Endothelial cell (in vitro differentiated cells): ENCODE results near the gene RENBP. TPM values are rescaled to one million over a fixed set of nuclear protein-coding genes. Genes with fewer than 3 reads are reported as not detected.

Experiments
- DNase-seq: peaks from one replicate; pipeline ENCODE4 v3.0.0; 2021; ENCODE audit warnings: low spot score
- H3K27ac Mint-ChIP-seq: one replicate; pipeline ENCODE4 v1.8.0; 2021; ENCODE audit warnings: mixed read lengths, inconsistent platforms; ENCODE audit not compliant: unreplicated experiment
- H3K27me3 Mint-ChIP-seq: one replicate; pipeline ENCODE4 v1.8.0; 2021; ENCODE audit warnings: mild to moderate bottlenecking, moderate library complexity, mixed read lengths, inconsistent platforms; ENCODE audit not compliant: unreplicated experiment
- H3K36me3 Mint-ChIP-seq: one replicate; pipeline ENCODE4 v1.8.0; 2021; ENCODE audit warnings: mild to moderate bottlenecking, low read depth, mixed read lengths, inconsistent platforms; ENCODE audit not compliant: unreplicated experiment
- H3K4me1 Mint-ChIP-seq: one replicate; pipeline ENCODE4 v1.8.0; 2021; ENCODE audit warnings: mild to moderate bottlenecking, mixed read lengths, inconsistent platforms; ENCODE audit not compliant: unreplicated experiment
- H3K4me3 Mint-ChIP-seq: one replicate; pipeline ENCODE4 v1.8.0; 2021; ENCODE audit warnings: mild to moderate bottlenecking, mixed read lengths, inconsistent platforms; ENCODE audit not compliant: unreplicated experiment
- H3K9me3 Mint-ChIP-seq: one replicate; pipeline ENCODE4 v1.8.0; 2021; ENCODE audit warnings: mixed read lengths, inconsistent platforms; ENCODE audit not compliant: unreplicated experiment
- CTCF ChIP-seq: fragments of 200-600 bp; sonication (generic); IDR thresholded peaks from one replicate; pipeline ENCODE4 v1.5.0; 2021; ENCODE audit warnings: antibody characterized with exemption; ENCODE audit not compliant: unreplicated experiment
- total RNA-seq: library from RNA; stranded (reverse); fragmentation: NEBNext Ultra II Directional; extraction: Animal tissue kit (Norgen Biotek cat#: 25700); gene quantifications from one replicate; pipeline ENCODE4 v1.2.1, GENCODE V29; 2021; ENCODE audit not compliant: unreplicated experiment

The RENBP gene
- total RNA-seq, 1 donor from 2014 or later, result 19.3 TPM

- no peak for TF ChIP-seq CTCF
- Mint-ChIP-seq H3K36me3 (peaks cover 5% of the 10 kb centered on the region), H3K27ac (no peak overlapping the region), H3K4me1 (peaks cover 8% of the 10 kb centered on the region), H3K9me3 (no peaks in the 10 kb centered on the region), H3K27me3 (no peaks in the 10 kb centered on the region), H3K4me3 (no peak overlapping the region)
- DNase-seq, result no peak
Observed at GRCh38 chrX:153919281-153919680, 25.2 kb downstream of the RENBP start.

GRCh38 chrX:153917869-153918268 lies 26.6 kb downstream of the RENBP start:
- Mint-ChIP-seq H3K27me3 (no peaks in the 10 kb centered on the region), H3K27ac (no peak overlapping the region), H3K36me3 (peaks cover 5% of the 10 kb centered on the region), H3K4me1 (peaks cover 7% of the 10 kb centered on the region), H3K4me3 (no peak overlapping the region), H3K9me3 (no peaks in the 10 kb centered on the region)
- no peak for DNase-seq
- TF ChIP-seq CTCF, result no peak

- H3K4me1 Mint-ChIP-seq, result no peaks in the 10 kb centered on the region
- peaks cover 10% of the 10 kb centered on the region for H3K36me3 Mint-ChIP-seq
- no peak for DNase-seq
- no peak for TF ChIP-seq CTCF
- H3K9me3 Mint-ChIP-seq, result no peaks in the 10 kb centered on the region
- no peak overlapping the region for H3K4me3 Mint-ChIP-seq
- no peaks in the 10 kb centered on the region for H3K27me3 Mint-ChIP-seq
- H3K27ac Mint-ChIP-seq, result no peak overlapping the region
Observed at GRCh38 chrX:153913701-153914100, 30.7 kb downstream of the RENBP start.

- H3K9me3 Mint-ChIP-seq, result no peaks in the 10 kb centered on the region
- no peaks in the 10 kb centered on the region for H3K4me1 Mint-ChIP-seq
- H3K36me3 Mint-ChIP-seq, result peaks cover 10% of the 10 kb centered on the region
- no peak overlapping the region for H3K27ac Mint-ChIP-seq
- H3K27me3 Mint-ChIP-seq, result no peaks in the 10 kb centered on the region
- no peak for DNase-seq
- no peak overlapping the region for H3K4me3 Mint-ChIP-seq
- no peak for TF ChIP-seq CTCF
Observed at GRCh38 chrX:153913211-153913610, 31.2 kb downstream of the RENBP start.

GRCh38 chrX:153911798-153912197 lies 32.6 kb downstream of the RENBP start:
- H3K27ac Mint-ChIP-seq, result peak overlapping the region; percentile 74
- H3K4me1 Mint-ChIP-seq, result no peaks in the 10 kb centered on the region
- no peak overlapping the region for H3K4me3 Mint-ChIP-seq
- H3K36me3 Mint-ChIP-seq, result peaks cover 4% of the 10 kb centered on the region
- no peak for DNase-seq
- no peak for TF ChIP-seq CTCF
- no peaks in the 10 kb centered on the region for H3K27me3 Mint-ChIP-seq
- no peaks in the 10 kb centered on the region for H3K9me3 Mint-ChIP-seq
